ENCODE measurements around the gene EIF3J.
"Not testable (repeated sequence)": the region's sequence is repeated elsewhere in the genome, so short reads cannot be mapped to it uniquely, and the experiment has no call there.

The EIF3J gene

DNA sequence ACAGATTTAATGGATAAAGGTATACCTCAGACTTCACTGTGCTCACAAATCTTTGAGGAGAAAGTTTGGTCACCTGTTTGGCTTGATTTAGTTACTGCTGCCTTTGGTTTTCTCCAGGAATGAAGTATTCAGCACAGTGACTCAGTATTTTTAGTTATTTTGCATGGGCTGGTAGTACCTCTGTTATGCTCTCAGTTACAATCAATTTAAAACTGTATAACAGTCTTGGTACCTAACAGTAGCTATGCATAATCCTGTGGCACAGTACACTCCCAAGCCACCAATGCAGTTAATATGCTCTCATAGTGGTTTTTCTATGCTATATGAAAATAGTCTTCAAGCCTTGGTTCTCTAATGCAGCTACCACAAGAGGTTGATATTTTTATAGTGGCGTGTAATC is 11.9 kb upstream of the EIF3J start:
- no peak overlapping the region for H3K9ac ChIP-seq (ENCODE audit: low read length in 5 of 5)
- H3K4me1 ChIP-seq (ENCODE audit: control insufficient read depth in 5 of 5, insufficient read depth in 5 of 5, low read length in 5 of 5), result no peaks in the 10 kb centered on the region
- no peaks in the 10 kb centered on the region for H3K9me3 ChIP-seq (ENCODE audit: control insufficient read depth in 5 of 5, low read length in 5 of 5)
- H3K27me3 ChIP-seq (ENCODE audit: control insufficient read depth in 5 of 5, insufficient read depth in 4 of 5, low read length in 5 of 5), result no peaks in the 10 kb centered on the region
- H3K4me3 ChIP-seq (ENCODE audit: low read depth in 1 of 5, low read length in 5 of 5), result no peak overlapping the region
- no peak overlapping the region for H3K27ac ChIP-seq (ENCODE audit: low read depth, low read length)
- H3K36me3 ChIP-seq (ENCODE audit: control insufficient read depth in 5 of 5, insufficient read depth in 5 of 5, low read length in 5 of 5), result peaks cover 19 to 37% (median 30%) of the 10 kb centered on the region in 5 donors

DNA sequence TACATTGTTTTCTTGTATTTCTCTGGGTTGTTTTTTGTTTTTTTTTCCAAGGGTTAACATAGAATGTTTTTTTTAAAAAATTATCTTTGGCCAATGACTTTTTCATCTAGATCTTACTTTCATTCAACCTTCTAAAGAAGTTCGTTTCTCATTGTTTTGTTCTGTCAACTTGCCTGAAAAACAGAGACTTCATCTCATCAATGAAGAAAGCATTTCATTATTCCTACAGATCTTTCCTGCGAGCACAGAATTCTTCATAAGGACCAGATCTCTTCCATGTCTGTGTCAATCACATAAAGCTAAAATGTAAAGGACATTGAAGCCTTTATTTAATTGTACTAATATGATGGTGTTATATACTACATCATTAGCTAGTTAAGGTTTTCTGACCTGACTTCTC is 9.7 kb upstream of the EIF3J start:
- Histone ChIP-seq H3K27me3 (ENCODE audit: control insufficient read depth in 5 of 5, insufficient read depth in 4 of 5, low read length in 5 of 5) (no peaks in the 10 kb centered on the region), H3K9me3 (ENCODE audit: control insufficient read depth in 5 of 5, low read length in 5 of 5) (no peaks in the 10 kb centered on the region), H3K27ac (ENCODE audit: low read depth, low read length) (no peak overlapping the region), H3K4me3 (ENCODE audit: low read depth in 1 of 5, low read length in 5 of 5) (no peak overlapping the region), H3K9ac (ENCODE audit: low read length in 5 of 5) (no peak overlapping the region), H3K4me1 (ENCODE audit: control insufficient read depth in 5 of 5, insufficient read depth in 5 of 5, low read length in 5 of 5) (no peaks in the 10 kb centered on the region), H3K36me3 (ENCODE audit: control insufficient read depth in 5 of 5, insufficient read depth in 5 of 5, low read length in 5 of 5) (peaks cover 19 to 29% (median 22%) of the 10 kb centered on the region in 5 donors)

DNA sequence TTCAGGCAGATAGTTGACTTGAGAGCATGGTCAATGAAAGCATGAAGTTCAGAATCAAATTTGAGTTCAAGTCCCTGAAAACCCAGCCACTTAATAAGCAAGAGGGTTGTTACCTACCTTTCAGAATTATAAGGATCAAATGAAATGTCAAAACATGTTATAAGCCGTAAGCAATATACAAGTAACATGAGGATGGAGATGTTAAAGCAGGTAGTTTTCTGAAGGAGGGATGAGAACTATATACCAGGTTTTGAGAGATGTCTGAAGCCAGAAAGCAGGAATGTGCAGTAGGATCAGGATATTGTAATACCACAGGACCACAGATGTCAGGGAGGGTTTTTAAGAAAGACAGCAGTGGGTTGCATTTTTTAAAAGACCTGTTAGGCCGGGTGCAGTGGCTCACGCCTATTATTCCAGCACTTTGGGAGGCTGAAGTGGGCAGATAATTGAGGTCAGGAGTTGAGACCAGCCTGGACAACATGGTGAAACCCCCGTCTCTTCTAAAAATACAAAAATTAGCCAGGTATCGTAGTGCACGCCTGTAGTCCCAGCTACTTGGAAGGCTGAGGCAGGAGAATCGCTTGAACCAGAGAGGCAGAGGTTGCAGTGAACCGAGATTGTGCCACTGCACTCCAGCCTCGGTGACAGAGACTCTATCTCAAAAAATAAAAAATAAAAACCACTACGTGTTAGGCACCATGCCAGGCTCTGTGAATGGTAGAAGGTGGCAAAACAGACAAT is 6.9 kb upstream of the EIF3J start:
- H3K36me3 ChIP-seq (ENCODE audit: control insufficient read depth in 5 of 5, insufficient read depth in 5 of 5, low read length in 5 of 5), result peaks cover 5 to 17% (median 8%) of the 10 kb centered on the region in 5 donors
- no peaks in the 10 kb centered on the region for H3K27me3 ChIP-seq (ENCODE audit: control insufficient read depth in 5 of 5, insufficient read depth in 4 of 5, low read length in 5 of 5)
- H3K4me1 ChIP-seq (ENCODE audit: control insufficient read depth in 5 of 5, insufficient read depth in 5 of 5, low read length in 5 of 5), result peaks cover 0 to 3% (median 0%) of the 10 kb centered on the region in 5 donors
- H3K9ac ChIP-seq (ENCODE audit: low read length in 5 of 5), result no peak overlapping the region
- H3K27ac ChIP-seq (ENCODE audit: low read depth, low read length), result no peak overlapping the region
- no peaks in the 10 kb centered on the region for H3K9me3 ChIP-seq (ENCODE audit: control insufficient read depth in 5 of 5, low read length in 5 of 5)
- no peak overlapping the region for H3K4me3 ChIP-seq (ENCODE audit: low read depth in 1 of 5, low read length in 5 of 5)

DNA sequence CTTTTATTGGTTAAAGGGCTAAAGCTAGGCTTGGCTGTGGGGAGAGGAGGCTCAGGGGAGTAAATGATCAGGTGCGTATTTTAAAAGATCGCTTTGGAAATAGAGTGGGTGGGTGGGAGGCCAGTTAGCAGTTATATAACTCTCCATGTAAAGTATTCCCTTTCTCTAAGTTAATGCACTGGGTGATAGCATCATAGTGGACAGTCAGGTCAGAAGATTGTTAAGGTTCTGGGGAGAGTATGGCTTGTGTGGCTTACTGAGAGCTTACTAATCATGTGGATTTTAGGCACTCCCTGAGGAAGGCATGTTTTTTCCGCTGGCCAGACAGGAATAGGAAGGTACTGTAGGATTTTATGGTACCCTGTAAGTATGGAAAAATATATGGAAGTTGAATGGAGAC is 6.3 kb upstream of the EIF3J start:
- Histone ChIP-seq H3K9ac (ENCODE audit: low read length in 5 of 5) (no peak overlapping the region), H3K4me3 (ENCODE audit: low read depth in 1 of 5, low read length in 5 of 5) (no peak overlapping the region), H3K9me3 (ENCODE audit: control insufficient read depth in 5 of 5, low read length in 5 of 5) (no peaks in the 10 kb centered on the region), H3K27me3 (ENCODE audit: control insufficient read depth in 5 of 5, insufficient read depth in 4 of 5, low read length in 5 of 5) (no peaks in the 10 kb centered on the region), H3K27ac (ENCODE audit: low read depth, low read length) (no peak overlapping the region), H3K4me1 (ENCODE audit: control insufficient read depth in 5 of 5, insufficient read depth in 5 of 5, low read length in 5 of 5) (peaks cover 0 to 8% (median 5%) of the 10 kb centered on the region in 5 donors), H3K36me3 (ENCODE audit: control insufficient read depth in 5 of 5, insufficient read depth in 5 of 5, low read length in 5 of 5) (peaks cover 3 to 11% (median 7%) of the 10 kb centered on the region in 5 donors)

DNA sequence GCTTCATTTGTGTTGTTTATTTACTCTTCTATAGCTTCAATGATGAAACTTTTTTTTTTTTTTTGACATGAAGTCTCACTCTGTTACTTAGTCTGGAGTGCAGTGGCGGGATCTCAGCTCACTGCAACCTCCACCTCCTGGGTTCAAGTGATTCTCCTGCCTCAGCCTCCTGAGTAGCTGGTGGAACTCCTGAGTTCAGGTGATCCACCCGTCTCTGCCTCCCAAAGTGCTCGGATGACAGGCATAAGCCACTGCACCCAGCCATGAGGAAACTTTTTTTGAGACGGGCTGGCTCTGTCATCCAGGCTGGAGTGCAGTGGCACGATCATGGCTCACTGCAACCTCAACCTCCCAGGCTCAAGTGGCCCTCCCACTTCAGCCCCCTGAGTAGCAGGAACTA is 4.7 kb upstream of the EIF3J start:
- H3K36me3 ChIP-seq (ENCODE audit: control insufficient read depth in 5 of 5, insufficient read depth in 5 of 5, low read length in 5 of 5); H3K4me3 ChIP-seq (ENCODE audit: low read depth in 1 of 5, low read length in 5 of 5); H3K9me3 ChIP-seq (ENCODE audit: control insufficient read depth in 5 of 5, low read length in 5 of 5); H3K9ac ChIP-seq (ENCODE audit: low read length in 5 of 5); H3K27me3 ChIP-seq (ENCODE audit: control insufficient read depth in 5 of 5, insufficient read depth in 4 of 5, low read length in 5 of 5); H3K27ac ChIP-seq (ENCODE audit: low read depth, low read length): not testable (repeated sequence)
- peaks cover 0 to 15% (median 12%) of the 10 kb centered on the region in 5 donors for H3K4me1 ChIP-seq (ENCODE audit: control insufficient read depth in 5 of 5, insufficient read depth in 5 of 5, low read length in 5 of 5)

DNA sequence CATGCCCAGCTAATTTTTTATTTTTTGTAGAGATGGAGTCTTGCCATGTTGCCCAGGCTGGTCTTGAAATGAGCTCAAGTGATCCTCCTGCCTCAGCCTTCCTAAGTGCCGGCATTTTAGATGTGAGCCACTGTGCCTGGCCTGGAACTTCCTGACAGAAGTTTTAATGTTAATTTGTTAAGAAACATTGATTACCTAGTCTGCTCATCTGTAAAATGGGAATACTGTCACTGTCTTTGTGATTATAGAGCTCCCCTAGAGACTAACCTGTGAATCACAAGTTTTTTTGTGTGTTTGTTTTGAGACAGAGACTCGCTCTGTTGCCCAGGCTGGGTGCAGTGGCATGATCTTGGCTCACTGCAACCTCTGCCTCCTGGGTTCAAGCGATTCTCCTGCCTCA is 4.3 kb upstream of the EIF3J start:
- no peaks in the 10 kb centered on the region for H3K9me3 ChIP-seq (ENCODE audit: control insufficient read depth in 5 of 5, low read length in 5 of 5)
- no peak overlapping the region for H3K4me3 ChIP-seq (ENCODE audit: low read depth in 1 of 5, low read length in 5 of 5)
- no peak overlapping the region for H3K9ac ChIP-seq (ENCODE audit: low read length in 5 of 5)
- H3K36me3 ChIP-seq (ENCODE audit: control insufficient read depth in 5 of 5, insufficient read depth in 5 of 5, low read length in 5 of 5), result peaks cover 0 to 5% (median 3%) of the 10 kb centered on the region in 5 donors
- peaks cover 0 to 19% (median 16%) of the 10 kb centered on the region in 5 donors for H3K4me1 ChIP-seq (ENCODE audit: control insufficient read depth in 5 of 5, insufficient read depth in 5 of 5, low read length in 5 of 5)
- H3K27me3 ChIP-seq (ENCODE audit: control insufficient read depth in 5 of 5, insufficient read depth in 4 of 5, low read length in 5 of 5), result no peaks in the 10 kb centered on the region
- no peak overlapping the region for H3K27ac ChIP-seq (ENCODE audit: low read depth, low read length)

DNA sequence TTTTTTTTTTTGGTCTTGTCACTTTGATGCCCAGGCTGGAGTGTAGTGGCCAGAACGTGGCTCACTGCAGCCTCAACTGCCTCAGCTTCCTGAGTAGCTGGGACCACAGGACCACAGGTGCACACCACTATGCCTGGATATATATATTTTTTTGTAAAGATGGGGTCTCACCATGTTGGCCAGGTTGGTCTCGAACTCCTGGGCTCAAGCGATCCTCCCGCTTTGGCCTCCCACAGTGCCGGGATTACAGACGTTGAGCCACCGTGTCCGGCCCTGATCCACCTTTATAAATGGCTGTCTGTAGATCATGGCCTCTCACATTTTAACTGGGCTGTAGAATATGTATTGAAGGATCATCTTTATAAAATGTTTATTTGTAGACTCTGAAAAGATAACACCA is 1.9 kb upstream of the EIF3J start:
- Histone ChIP-seq H3K27me3 (ENCODE audit: control insufficient read depth in 5 of 5, insufficient read depth in 4 of 5, low read length in 5 of 5) (no peaks in the 10 kb centered on the region), H3K4me3 (ENCODE audit: low read depth in 1 of 5, low read length in 5 of 5) (no peak overlapping the region), H3K27ac (ENCODE audit: low read depth, low read length) (no peak overlapping the region), H3K36me3 (ENCODE audit: control insufficient read depth in 5 of 5, insufficient read depth in 5 of 5, low read length in 5 of 5) (peaks cover 0 to 5% (median 0%) of the 10 kb centered on the region in 5 donors), H3K4me1 (ENCODE audit: control insufficient read depth in 5 of 5, insufficient read depth in 5 of 5, low read length in 5 of 5) (peaks cover 0 to 30% (median 27%) of the 10 kb centered on the region in 5 donors), H3K9ac (ENCODE audit: low read length in 5 of 5) (no peak overlapping the region), H3K9me3 (ENCODE audit: control insufficient read depth in 5 of 5, low read length in 5 of 5) (no peaks in the 10 kb centered on the region)

DNA sequence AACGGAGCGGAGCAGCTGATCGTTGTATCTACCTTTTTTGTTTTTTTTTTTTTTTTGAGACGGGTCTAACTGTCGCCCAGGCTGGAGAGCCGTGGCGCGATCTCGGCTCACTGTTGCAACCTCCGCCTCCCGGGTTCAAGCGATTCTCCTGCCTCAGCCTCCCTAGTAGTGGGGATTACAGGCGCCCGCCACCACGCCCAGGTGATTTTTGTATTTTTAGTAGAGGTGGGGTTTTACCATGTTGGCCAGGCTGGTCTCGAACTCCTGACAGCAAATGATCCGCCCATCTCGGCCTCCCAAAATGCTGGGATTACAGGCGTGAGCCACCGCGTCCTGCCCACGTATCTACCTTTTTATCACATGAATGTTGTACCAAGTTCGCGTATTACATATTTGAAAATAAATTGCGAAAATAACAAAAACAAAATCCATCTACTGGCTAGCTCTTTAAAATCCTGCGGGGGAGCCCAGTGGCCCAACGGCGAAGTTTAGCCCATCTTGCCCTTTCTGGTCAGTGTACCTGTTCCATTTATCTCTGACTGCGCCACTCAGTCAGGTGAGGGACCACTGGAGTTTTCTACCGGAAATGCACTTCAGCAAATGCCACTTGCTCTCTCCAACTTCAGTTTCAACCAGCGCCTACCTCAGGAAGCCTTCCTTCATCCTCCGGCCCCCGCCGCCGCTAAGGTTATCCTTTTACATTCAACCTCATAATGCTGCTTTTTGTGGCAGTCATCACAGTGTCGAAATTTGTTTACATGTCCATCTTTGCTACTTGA is 1.2 kb upstream of the EIF3J start:
- peak overlapping the region; percentile 77 to 90 (median 88) for H3K4me3 ChIP-seq (ENCODE audit: low read depth in 1 of 5, low read length in 5 of 5)
- peak overlapping the region; percentile 95 for H3K27ac ChIP-seq (ENCODE audit: low read depth, low read length)
- no peaks in the 10 kb centered on the region for H3K27me3 ChIP-seq (ENCODE audit: control insufficient read depth in 5 of 5, insufficient read depth in 4 of 5, low read length in 5 of 5)
- no peaks in the 10 kb centered on the region for H3K9me3 ChIP-seq (ENCODE audit: control insufficient read depth in 5 of 5, low read length in 5 of 5)
- H3K9ac ChIP-seq (ENCODE audit: low read length in 5 of 5), result peak overlapping the region in 4 of 5 donors; percentile 64 to 85 (median 76)
- H3K4me1 ChIP-seq (ENCODE audit: control insufficient read depth in 5 of 5, insufficient read depth in 5 of 5, low read length in 5 of 5), result peaks cover 0 to 31% (median 27%) of the 10 kb centered on the region in 5 donors
- H3K36me3 ChIP-seq (ENCODE audit: control insufficient read depth in 5 of 5, insufficient read depth in 5 of 5, low read length in 5 of 5), result peaks cover 0 to 7% (median 0%) of the 10 kb centered on the region in 5 donors

DNA sequence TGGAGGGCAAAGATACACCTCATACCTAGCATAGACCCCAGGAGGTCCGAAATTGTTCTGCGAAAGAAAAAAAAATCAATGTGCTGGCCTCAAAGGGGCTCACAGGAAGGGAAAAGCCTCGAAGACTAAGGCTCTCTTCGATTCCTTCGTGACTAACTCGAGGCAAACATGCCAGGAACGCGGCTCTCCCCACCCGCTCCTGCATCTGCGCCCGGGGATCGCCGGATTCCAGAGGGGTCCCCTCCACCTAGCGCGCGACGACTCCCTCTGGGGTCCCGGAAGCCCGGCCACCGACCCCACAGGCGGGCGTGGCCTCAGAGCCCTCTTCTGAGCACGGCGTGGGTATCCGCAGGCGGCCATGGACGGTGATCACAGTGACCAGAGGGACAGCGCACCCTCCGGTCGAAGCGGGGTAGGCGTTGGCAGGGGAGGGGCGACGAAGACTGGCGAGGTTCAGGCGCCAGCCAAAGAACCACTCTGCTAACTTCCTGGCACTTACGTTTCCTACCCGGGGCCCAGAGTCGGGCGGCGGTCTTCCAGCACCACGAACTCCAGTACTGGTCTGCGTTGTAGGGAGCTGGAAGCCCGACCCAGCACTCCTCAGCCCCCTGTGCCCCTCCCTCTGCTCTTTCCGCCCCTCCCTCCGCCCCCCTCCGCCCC is 515 bp upstream of the EIF3J start:
- H3K27ac ChIP-seq (ENCODE audit: low read depth, low read length), result peak overlapping the region; percentile 95
- peaks cover 0 to 9% (median 5%) of the 10 kb centered on the region in 5 donors for H3K36me3 ChIP-seq (ENCODE audit: control insufficient read depth in 5 of 5, insufficient read depth in 5 of 5, low read length in 5 of 5)
- H3K9me3 ChIP-seq (ENCODE audit: control insufficient read depth in 5 of 5, low read length in 5 of 5), result no peaks in the 10 kb centered on the region
- H3K9ac ChIP-seq (ENCODE audit: low read length in 5 of 5), result peak overlapping the region in 4 of 5 donors; percentile 64 to 85 (median 76)
- peaks cover 2 to 38% (median 32%) of the 10 kb centered on the region in 5 donors for H3K4me1 ChIP-seq (ENCODE audit: control insufficient read depth in 5 of 5, insufficient read depth in 5 of 5, low read length in 5 of 5)
- no peaks in the 10 kb centered on the region for H3K27me3 ChIP-seq (ENCODE audit: control insufficient read depth in 5 of 5, insufficient read depth in 4 of 5, low read length in 5 of 5)
- H3K4me3 ChIP-seq (ENCODE audit: low read depth in 1 of 5, low read length in 5 of 5), result peak overlapping the region; percentile 77 to 90 (median 88)

All from subcutaneous abdominal adipose tissue (tissue), 5 donors.